Prostate gland (tissue), 2 donors: Measurements from ENCODE around the gene UBQLNL. TPM values are rescaled to one million over a fixed set of nuclear protein-coding genes. Genes with fewer than 3 reads are reported as not detected.

Source experiments
- DNase-seq: peaks from one replicate; pipeline ENCODE4 v3.0.0-alpha.2; 2019; ENCODE audit warnings: low spot score
- H3K27ac ChIP-seq, 2 donors: fragments of 200-600 bp; sonication (generic); 2 replicates each; pipeline ENCODE4 v1.5.1; 2017 to 2019
- H3K27me3 ChIP-seq: fragments of 200-600 bp; sonication (generic); replicated peaks from 2 replicates; pipeline ENCODE4 v1.5.1; 2019; ENCODE audit not compliant: insufficient read depth
- H3K36me3 ChIP-seq, 2 donors: fragments of 200-600 bp; sonication (generic); 1 replicate in 1 of 2; 2 replicates in 1 of 2; pipeline versions ENCODE4 v1.5.1 to v1.8.1; 2017 to 2019
- H3K4me1 ChIP-seq: fragments of 200-600 bp; sonication (generic); replicated peaks from 2 replicates; pipeline ENCODE4 v1.5.1; 2019
- H3K4me3 ChIP-seq, 2 donors: fragments of 200-600 bp; sonication (generic); 2 replicates each; pipeline ENCODE4 v1.5.1; 2017 to 2019
- H3K9me3 ChIP-seq: fragments of 200-600 bp; sonication (generic); 2 replicates; pipeline ENCODE4 v1.5.1; 2017
- POLR2A ChIP-seq: fragments of 450-650 bp; IDR thresholded peaks from one replicate; pipeline ENCODE4 v1.6.1; 2016; ENCODE audit warnings: antibody characterized with exemption, mild to moderate bottlenecking
- POLR2AphosphoS5 ChIP-seq: sonication (generic); formaldehyde crosslinking; IDR thresholded peaks from one replicate; pipeline ENCODE4 v1.6.1; 2017; ENCODE audit warnings: antibody characterized with exemption
- WGBS: methylation state at CpG from one replicate; pipeline ENCODE4 v1.1.5; 2018; 5-methylcytosine and 5-hydroxymethylcytosine counted together
- intact Hi-C: fragments of 100-400 bp; cut with DNase I; formaldehyde crosslinking; loops from one replicate; pipeline ENCODE4 v1.14.2; 2022
- total RNA-seq, 2 donors: library from RNA; depleted of rRNA; stranded (reverse); fragments of >200 nt; gene quantifications; one replicate each; pipeline ENCODE4 v1.1.0, GENCODE V29; 2016
- TF ChIP-seq, protein P1 (sequence below), 4 experiments: fragments of 200-600 bp in 2 of 4; fragments of 450-650 bp in 2 of 4; sonication (generic) in 2 of 4; IDR thresholded peaks; 1 replicate in 3 of 4; 2 replicates in 1 of 4; pipeline ENCODE4 v1.5.1; 2016 to 2019; ENCODE audit warnings: antibody characterized with exemption in 4 of 4, mild to moderate bottlenecking in 2 of 4, moderate library complexity in 2 of 4

The UBQLNL gene
- total RNA-seq, 2 donors from 2014 or later = 0.68 to 1.6 TPM

GRCh38 chr11:5536482-5536881 is 20.0 kb upstream of the UBQLNL start:
- H3K4me3 ChIP-seq = no peak overlapping the region
- H3K4me1 ChIP-seq = no peaks in the 10 kb centered on the region
- no peak for TF ChIP-seq POLR2A
- TF ChIP-seq POLR2AphosphoS5 = no peak
- TF ChIP-seq, protein P1, sequence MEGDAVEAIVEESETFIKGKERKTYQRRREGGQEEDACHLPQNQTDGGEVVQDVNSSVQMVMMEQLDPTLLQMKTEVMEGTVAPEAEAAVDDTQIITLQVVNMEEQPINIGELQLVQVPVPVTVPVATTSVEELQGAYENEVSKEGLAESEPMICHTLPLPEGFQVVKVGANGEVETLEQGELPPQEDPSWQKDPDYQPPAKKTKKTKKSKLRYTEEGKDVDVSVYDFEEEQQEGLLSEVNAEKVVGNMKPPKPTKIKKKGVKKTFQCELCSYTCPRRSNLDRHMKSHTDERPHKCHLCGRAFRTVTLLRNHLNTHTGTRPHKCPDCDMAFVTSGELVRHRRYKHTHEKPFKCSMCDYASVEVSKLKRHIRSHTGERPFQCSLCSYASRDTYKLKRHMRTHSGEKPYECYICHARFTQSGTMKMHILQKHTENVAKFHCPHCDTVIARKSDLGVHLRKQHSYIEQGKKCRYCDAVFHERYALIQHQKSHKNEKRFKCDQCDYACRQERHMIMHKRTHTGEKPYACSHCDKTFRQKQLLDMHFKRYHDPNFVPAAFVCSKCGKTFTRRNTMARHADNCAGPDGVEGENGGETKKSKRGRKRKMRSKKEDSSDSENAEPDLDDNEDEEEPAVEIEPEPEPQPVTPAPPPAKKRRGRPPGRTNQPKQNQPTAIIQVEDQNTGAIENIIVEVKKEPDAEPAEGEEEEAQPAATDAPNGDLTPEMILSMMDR (IDR thresholded peaks at IDR 0.05) = no peak
- H3K27ac ChIP-seq = no peak overlapping the region
- no peaks in the 10 kb centered on the region for H3K9me3 ChIP-seq
- intact Hi-C loops = no loop called here
- no peaks in the 10 kb centered on the region for H3K36me3 ChIP-seq
- no peaks in the 10 kb centered on the region for H3K27me3 ChIP-seq
- no peak for DNase-seq

GRCh38 chr11:5534046-5534445 is 17.5 kb upstream of the UBQLNL start:
- no peaks in the 10 kb centered on the region for H3K36me3 ChIP-seq
- H3K27me3 ChIP-seq = no peaks in the 10 kb centered on the region
- no peak overlapping the region for H3K27ac ChIP-seq
- no peak overlapping the region for H3K4me3 ChIP-seq
- no peaks in the 10 kb centered on the region for H3K4me1 ChIP-seq
- DNase-seq = no peak
- WGBS = 65% methylated on average over 1 of the region's 1 CpG
- TF ChIP-seq POLR2AphosphoS5 (no peak), POLR2A (no peak)
- TF ChIP-seq, protein P1 (IDR thresholded peaks at IDR 0.05) = no peak
- H3K9me3 ChIP-seq = no peaks in the 10 kb centered on the region
- intact Hi-C loops = no loop called here

- DNase-seq = no peak
- Histone ChIP-seq H3K27ac (no peak overlapping the region), H3K27me3 (no peaks in the 10 kb centered on the region), H3K9me3 (no peaks in the 10 kb centered on the region), H3K4me3 (no peak overlapping the region), H3K4me1 (no peaks in the 10 kb centered on the region), H3K36me3 (no peaks in the 10 kb centered on the region)
- 68% methylated on average over 2 of the region's 2 CpGs for WGBS
- intact Hi-C loops = no loop called here
- TF ChIP-seq, protein P1 (IDR thresholded peaks at IDR 0.05) = no peak
- TF ChIP-seq POLR2AphosphoS5 (no peak), POLR2A (no peak)
These were observed 14.7 kb upstream of the UBQLNL start for GRCh38 chr11:5531053-5531831.

DNA sequence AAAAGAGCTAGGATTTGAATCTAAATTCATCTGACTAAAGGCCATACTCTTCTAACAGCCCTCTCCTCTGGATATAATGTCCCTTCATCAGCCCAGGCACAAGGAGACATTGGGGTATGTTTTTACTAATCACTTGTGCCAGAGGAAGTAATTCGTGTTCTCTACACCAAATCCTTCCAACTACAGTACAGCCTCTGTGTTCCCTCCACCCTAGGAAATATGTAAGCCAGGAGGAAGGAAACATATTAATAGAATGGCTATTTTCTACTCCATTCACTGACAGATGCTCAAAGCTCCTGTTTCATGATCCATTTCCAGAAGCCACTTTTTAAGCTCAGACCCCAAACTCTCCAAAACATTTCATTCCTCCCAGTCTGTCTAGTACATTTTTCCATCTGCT is 12.0 kb upstream of the UBQLNL start:
- H3K9me3 ChIP-seq = no peaks in the 10 kb centered on the region
- H3K36me3 ChIP-seq = no peaks in the 10 kb centered on the region
- intact Hi-C loops = no loop called here
- DNase-seq = no peak
- TF ChIP-seq, protein P1 (IDR thresholded peaks at IDR 0.05) = no peak
- TF ChIP-seq POLR2AphosphoS5 (no peak), POLR2A (no peak)
- H3K4me1 ChIP-seq = no peaks in the 10 kb centered on the region
- no peak overlapping the region for H3K27ac ChIP-seq
- H3K4me3 ChIP-seq = no peak overlapping the region
- 52% methylated on average over 1 of the region's 1 CpG for WGBS
- H3K27me3 ChIP-seq = no peaks in the 10 kb centered on the region

DNA sequence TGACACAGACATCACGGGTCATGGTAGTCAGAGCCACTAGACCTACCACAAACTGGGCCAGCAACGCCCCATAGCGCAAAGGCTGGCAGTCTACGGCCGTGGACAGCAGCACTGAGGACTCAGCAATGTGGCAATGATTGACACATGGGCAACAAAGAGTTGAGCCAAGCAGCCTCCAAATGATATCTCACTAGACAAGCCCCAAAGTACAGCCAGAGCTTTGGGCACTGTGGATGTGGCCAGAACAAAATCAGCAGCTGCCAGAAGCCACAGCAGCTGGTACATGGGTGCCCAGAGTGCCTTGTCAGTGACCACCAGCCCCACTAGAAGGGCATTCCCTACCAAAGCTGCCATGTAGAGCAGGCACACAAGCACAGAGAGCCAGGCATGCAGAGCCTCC is 11.2 kb upstream of the UBQLNL start:
- DNase-seq = no peak
- Histone ChIP-seq H3K36me3 (no peaks in the 10 kb centered on the region), H3K27me3 (no peaks in the 10 kb centered on the region), H3K9me3 (no peaks in the 10 kb centered on the region), H3K4me3 (no peak overlapping the region), H3K27ac (no peak overlapping the region), H3K4me1 (no peaks in the 10 kb centered on the region)
- TF ChIP-seq POLR2A (no peak), POLR2AphosphoS5 (no peak)
- TF ChIP-seq, protein P1 (IDR thresholded peaks at IDR 0.05) = no peak
- intact Hi-C loops = no loop called here
- WGBS = 92% methylated on average over 5 of the region's 5 CpGs
